HEK293 (cell line): ENCODE results near the gene WDR1.

Source experiments
- CTCF ChIA-PET: fragments of 350-600 bp; formaldehyde crosslinking; extraction: SDS; loops from one replicate; lab custom pipeline; 2021; ENCODE audit warnings: antibody characterized with exemption; lab: Yijun Ruan, JAX
- POLR2A ChIA-PET: fragments of 300-600 bp; formaldehyde crosslinking; extraction: SDS; loops from one replicate; lab custom pipeline; 2020; ENCODE audit warnings: antibody characterized with exemption, inconsistent platforms; lab: Yijun Ruan, JAX
- H3K27ac ChIP-seq: fragments of 200-500 bp; sonication (Bioruptor generic); 2 replicates; pipeline ENCODE4 v1.5.1; 2014; ENCODE audit warnings: low read depth, low read length, control low read depth, inconsistent platforms; ENCODE audit errors: extremely low read depth
- H3K36me3 ChIP-seq, 2 experiments: fragments of 200-500 bp in 1 of 2; sonication (Bioruptor generic) in 1 of 2; 1 replicate in 1 of 2; 2 replicates in 1 of 2; pipeline ENCODE4 v1.5.1; 2014 to 2017; ENCODE audit warnings: inconsistent platforms in 2 of 2, low read length in 2 of 2; ENCODE audit not compliant: control insufficient read depth in 2 of 2, insufficient read depth in 1 of 2
- H3K4me1 ChIP-seq: fragments of 200-500 bp; sonication (Bioruptor generic); 2 replicates; pipeline ENCODE4 v1.5.1; 2014; ENCODE audit warnings: mild to moderate bottlenecking, low read length, inconsistent platforms; ENCODE audit not compliant: control insufficient read depth, insufficient read depth
- H3K4me3 ChIP-seq: 2 replicates; pipeline ENCODE4 v1.5.1; 2011; ENCODE audit warnings: low read depth, mild to moderate bottlenecking, control low read depth, low read length, moderate library complexity
- H3K9me3 ChIP-seq: fragments of 200-500 bp; sonication (Bioruptor generic); 2 replicates; pipeline ENCODE4 v1.5.1; 2014; ENCODE audit warnings: low read depth, low read length, inconsistent platforms; ENCODE audit not compliant: control insufficient read depth, insufficient read depth
- ATF2 ChIP-seq: fragments of 450-650 bp; formaldehyde crosslinking; IDR thresholded peaks from 2 replicates; pipeline ENCODE4 v1.5.1; 2016; ENCODE audit warnings: missing biosample characterization, missing genetic modification characterization, low read depth
- INSM2 ChIP-seq: fragments of 450-650 bp; formaldehyde crosslinking; IDR thresholded peaks from 2 replicates; pipeline ENCODE4 v1.5.1; 2016; ENCODE audit warnings: missing biosample characterization, missing genetic modification characterization
- KLF8 ChIP-seq: fragments of 450-650 bp; formaldehyde crosslinking; IDR thresholded peaks from 2 replicates; pipeline ENCODE4 v1.5.1; 2016; ENCODE audit warnings: missing biosample characterization, missing genetic modification characterization
- PRDM2 ChIP-seq: fragments of 450-650 bp; formaldehyde crosslinking; IDR thresholded peaks from 2 replicates; pipeline ENCODE4 v1.5.1; 2016; ENCODE audit warnings: missing biosample characterization, missing genetic modification characterization, borderline replicate concordance
- SALL2 ChIP-seq: fragments of 450-650 bp; formaldehyde crosslinking; IDR thresholded peaks from 2 replicates; pipeline ENCODE4 v1.5.0; 2017; ENCODE audit warnings: missing biosample characterization, mild to moderate bottlenecking, missing genetic modification characterization, borderline replicate concordance
- YY1 ChIP-seq: fragments of 450-650 bp; formaldehyde crosslinking; IDR thresholded peaks from 2 replicates; pipeline ENCODE4 v1.5.1; 2018; ENCODE audit warnings: missing biosample characterization, missing genetic modification characterization
- ZBTB8A ChIP-seq: fragments of 450-650 bp; formaldehyde crosslinking; IDR thresholded peaks from 2 replicates; pipeline ENCODE4 v1.5.1; 2016; ENCODE audit warnings: missing biosample characterization, missing genetic modification characterization
- ZFHX2 ChIP-seq: fragments of 450-650 bp; formaldehyde crosslinking; conservative IDR thresholded peaks from 2 replicates; pipeline ENCODE4 v1.5.1; 2016; ENCODE audit warnings: missing biosample characterization, missing genetic modification characterization
- ZFP3 ChIP-seq: fragments of 450-650 bp; formaldehyde crosslinking; IDR thresholded peaks from 2 replicates; pipeline ENCODE4 v1.5.1; 2016; ENCODE audit warnings: low read depth, missing biosample characterization, missing genetic modification characterization
- ZNF121 ChIP-seq: fragments of 450-650 bp; formaldehyde crosslinking; IDR thresholded peaks from 2 replicates; pipeline ENCODE4 v1.5.1; 2016; ENCODE audit warnings: missing biosample characterization, missing genetic modification characterization
- ZNF157 ChIP-seq: fragments of 450-650 bp; formaldehyde crosslinking; IDR thresholded peaks from 2 replicates; pipeline ENCODE4 v1.5.1; 2016; ENCODE audit warnings: missing biosample characterization, missing genetic modification characterization
- ZNF239 ChIP-seq: fragments of 450-650 bp; formaldehyde crosslinking; IDR thresholded peaks from 2 replicates; pipeline ENCODE4 v1.5.1; 2016; ENCODE audit warnings: missing biosample characterization, missing genetic modification characterization
- ZNF24 ChIP-seq: fragments of 450-650 bp; formaldehyde crosslinking; IDR thresholded peaks from 2 replicates; pipeline ENCODE4 v1.5.1; 2016; ENCODE audit warnings: missing biosample characterization, missing genetic modification characterization
- ZNF248 ChIP-seq: fragments of 450-650 bp; formaldehyde crosslinking; IDR thresholded peaks from 2 replicates; pipeline ENCODE4 v1.5.1; 2017; ENCODE audit warnings: missing biosample characterization, missing genetic modification characterization
- ZNF266 ChIP-seq: fragments of 450-650 bp; formaldehyde crosslinking; IDR thresholded peaks from 2 replicates; pipeline ENCODE4 v1.5.1; 2016; ENCODE audit warnings: missing biosample characterization, missing genetic modification characterization, low read depth
- ZNF311 ChIP-seq: fragments of 450-650 bp; formaldehyde crosslinking; IDR thresholded peaks from 2 replicates; pipeline ENCODE4 v1.5.1; 2017; ENCODE audit warnings: missing biosample characterization, missing genetic modification characterization, borderline replicate concordance
- ZNF423 ChIP-seq: fragments of 450-650 bp; formaldehyde crosslinking; IDR thresholded peaks from 2 replicates; pipeline ENCODE4 v1.5.1; 2016; ENCODE audit warnings: missing biosample characterization, missing genetic modification characterization
- ZNF473 ChIP-seq: fragments of 450-650 bp; formaldehyde crosslinking; IDR thresholded peaks from 2 replicates; pipeline ENCODE4 v1.5.1; 2017; ENCODE audit warnings: missing biosample characterization, missing genetic modification characterization
- ZNF48 ChIP-seq: fragments of 450-650 bp; formaldehyde crosslinking; IDR thresholded peaks from 2 replicates; pipeline ENCODE4 v1.5.1; 2016; ENCODE audit warnings: missing biosample characterization, missing genetic modification characterization
- ZNF501 ChIP-seq: fragments of 450-650 bp; formaldehyde crosslinking; IDR thresholded peaks from 2 replicates; pipeline ENCODE4 v1.5.1; 2016; ENCODE audit warnings: missing biosample characterization, missing genetic modification characterization
- ZNF585B ChIP-seq: fragments of 450-650 bp; formaldehyde crosslinking; IDR thresholded peaks from 2 replicates; pipeline ENCODE4 v1.5.1; 2016; ENCODE audit warnings: missing biosample characterization, missing genetic modification characterization
- ZNF596 ChIP-seq: fragments of 450-650 bp; IDR thresholded peaks from 2 replicates; pipeline ENCODE4 v1.5.0; 2018; ENCODE audit warnings: missing biosample characterization, mild to moderate bottlenecking, missing genetic modification characterization, moderate library complexity
- ZNF624 ChIP-seq: fragments of 450-650 bp; formaldehyde crosslinking; IDR thresholded peaks from 2 replicates; pipeline ENCODE4 v1.5.1; 2017; ENCODE audit warnings: missing biosample characterization, missing genetic modification characterization
- ZNF670 ChIP-seq: fragments of 450-650 bp; formaldehyde crosslinking; IDR thresholded peaks from 2 replicates; pipeline ENCODE4 v1.5.1; 2016; ENCODE audit warnings: missing biosample characterization, missing genetic modification characterization, low read depth
- ZNF843 ChIP-seq: fragments of 450-650 bp; formaldehyde crosslinking; IDR thresholded peaks from 2 replicates; pipeline ENCODE4 v1.5.1; 2016; ENCODE audit warnings: missing biosample characterization, missing genetic modification characterization
- ZSCAN4 ChIP-seq: fragments of 450-650 bp; formaldehyde crosslinking; IDR thresholded peaks from 2 replicates; pipeline ENCODE4 v1.5.1; 2017; ENCODE audit warnings: missing biosample characterization, missing genetic modification characterization

Gene WDR1

GRCh38 chr4:10153161-10153560 lies 36.6 kb upstream of the WDR1 start:
- H3K9me3 ChIP-seq = no peaks in the 10 kb centered on the region
- H3K36me3 ChIP-seq = no peaks in the 10 kb centered on the region
- ChIA-PET POLR2A (no interaction called here), CTCF (no interaction called here)
- no peak for TF ChIP-seq ZNF121
- no peak for TF ChIP-seq ZNF157 (tag by site-specific recombination)
- TF ChIP-seq ZNF843 (tag by site-specific recombination) = no peak
- no peak for TF ChIP-seq ZNF501 (tag by site-specific recombination)
- no peak for TF ChIP-seq YY1 (tag by site-specific recombination)
- TF ChIP-seq ZNF585B = no peak
- no peak for TF ChIP-seq ZFHX2 (tag by site-specific recombination)
- no peak for TF ChIP-seq KLF8 (tag by site-specific recombination)
- no peak for TF ChIP-seq ATF2 (tag by site-specific recombination)
- no peak for TF ChIP-seq ZNF48 (tag by site-specific recombination)
- H3K27ac ChIP-seq = no peak overlapping the region
- H3K4me3 ChIP-seq = no peak overlapping the region
- no peaks in the 10 kb centered on the region for H3K4me1 ChIP-seq

GRCh38 chr4:10151182-10151581 lies 34.6 kb upstream of the WDR1 start:
- Histone ChIP-seq H3K4me1 (no peaks in the 10 kb centered on the region), H3K9me3 (no peaks in the 10 kb centered on the region), H3K4me3 (no peak overlapping the region), H3K27ac (no peak overlapping the region), H3K36me3 (no peaks in the 10 kb centered on the region)
- ChIA-PET CTCF (interaction anchor here (0.5 to 0.7 kb wide), 2 partner anchors 36 to 79 kb away, joined by 3 read pairs; no protein-coding TSS in a partner anchor), POLR2A (no interaction called here)
- TF ChIP-seq ZSCAN4 (tag by site-specific recombination) (no peak), ZNF248 (tag by site-specific recombination) (no peak), ZNF624 (no peak), ZNF24 (tag by site-specific recombination) (no peak), ZNF596 (tag by site-specific recombination) (no peak), INSM2 (tag by site-specific recombination) (no peak), ZNF423 (tag by site-specific recombination) (no peak), ZBTB8A (tag by site-specific recombination) (no peak), ZNF670 (tag by site-specific recombination) (no peak), ZNF266 (tag by site-specific recombination) (no peak), ZNF311 (no peak), ZNF239 (tag by site-specific recombination) (no peak), PRDM2 (tag by site-specific recombination) (no peak), ZNF473 (tag by site-specific recombination) (no peak), ZFP3 (tag by site-specific recombination) (no peak), SALL2 (tag by site-specific recombination) (no peak)
